CD4-positive, CD25-positive, alpha-beta regulatory T cell (primary cell): Measurements from ENCODE around the gene FAM236B. TPM values are rescaled to one million over a fixed set of nuclear protein-coding genes. Genes with fewer than 3 reads are reported as not detected.
"Not testable (repeated sequence)": the region's sequence is repeated elsewhere in the genome, so short reads cannot be mapped to it uniquely, and the experiment has no call there.

Experiments
- ATAC-seq, 2 donors: fragments of 150-1000 bp; cut with Tn5 transposase; one replicate each; pipeline ENCODE4 v1.10.0; 2021; ENCODE audit warnings: low read depth in 2 of 2, moderate number of reproducible peaks in 2 of 2, moderate library complexity in 1 of 2
- DNase-seq, 3 donors: peaks; one replicate each; pipeline versions ENCODE4 v3.0.0 to v3.0.0-alpha.2; 2012 to 2022; ENCODE audit warnings: mixed read lengths in 1 of 3
- H3K27ac ChIP-seq: one replicate; pipeline ENCODE4 v1.7.0; 2013; ENCODE audit warnings: mild to moderate bottlenecking, low read length; ENCODE audit not compliant: insufficient read depth, poor library complexity, severe bottlenecking
- H3K27me3 ChIP-seq: one replicate; pipeline ENCODE4 v1.7.0; 2013; ENCODE audit warnings: low read length; ENCODE audit not compliant: control insufficient read depth, insufficient read depth
- H3K36me3 ChIP-seq: one replicate; pipeline ENCODE4 v1.7.0; 2013; ENCODE audit warnings: mild to moderate bottlenecking, low read length, moderate library complexity; ENCODE audit not compliant: control insufficient read depth, insufficient read depth
- H3K4me1 ChIP-seq: 2 replicates; pipeline ENCODE4 v1.7.0; 2013; ENCODE audit warnings: mild to moderate bottlenecking, low read length; ENCODE audit not compliant: insufficient read depth, control insufficient read depth, poor library complexity, severe bottlenecking
- H3K4me3 ChIP-seq: one replicate; pipeline ENCODE4 v1.7.0; 2013; ENCODE audit warnings: low read depth, mild to moderate bottlenecking, low read length, moderate library complexity
- H3K9me3 ChIP-seq, 2 experiments: 1 replicate in 1 of 2; 2 replicates in 1 of 2; pipeline ENCODE4 v1.7.0; 2013; ENCODE audit warnings: low read length in 2 of 2, mild to moderate bottlenecking in 1 of 2, moderate library complexity in 1 of 2; ENCODE audit not compliant: control insufficient read depth in 2 of 2
- H3K27ac Mint-ChIP-seq, 3 donors: one replicate each; pipeline ENCODE4 v1.8.0; 2020 to 2022; ENCODE audit warnings: mild to moderate bottlenecking in 3 of 3, mixed read lengths in 3 of 3, moderate library complexity in 2 of 3
- H3K27me3 Mint-ChIP-seq: one replicate; pipeline ENCODE4 v1.8.0; 2022; ENCODE audit warnings: mild to moderate bottlenecking, mixed read lengths
- H3K36me3 Mint-ChIP-seq: one replicate; pipeline ENCODE4 v1.8.0; 2020; ENCODE audit warnings: mixed read lengths
- H3K4me1 Mint-ChIP-seq, 4 donors: one replicate each; pipeline ENCODE4 v1.8.0; 2020 to 2022; ENCODE audit warnings: mixed read lengths in 4 of 4, mild to moderate bottlenecking in 1 of 4
- H3K4me3 Mint-ChIP-seq, 4 donors: one replicate each; pipeline ENCODE4 v1.8.0; 2020 to 2022; ENCODE audit warnings: mild to moderate bottlenecking in 4 of 4, mixed read lengths in 4 of 4, moderate library complexity in 3 of 4
- H3K9me3 Mint-ChIP-seq, 7 donors: one replicate each; pipeline ENCODE4 v1.8.0; 2020 to 2022; ENCODE audit warnings: mixed read lengths in 7 of 7, mild to moderate bottlenecking in 3 of 7, moderate library complexity in 2 of 7
- polyA plus RNA-seq, 4 donors: library from polyadenylated mRNA; unstranded; fragments of 300-500 nt; fragmentation: Illumina TruSeq; gene quantifications; one replicate each; pipeline ENCODE4 v1.2.3, GENCODE V29; 2021
- total RNA-seq: library from RNA; stranded (reverse); gene quantifications from one replicate; pipeline ENCODE4 v1.2.3, GENCODE V29; 2022

The FAM236B gene
- total RNA-seq (not detected), polyA plus RNA-seq (not detected)

DNA sequence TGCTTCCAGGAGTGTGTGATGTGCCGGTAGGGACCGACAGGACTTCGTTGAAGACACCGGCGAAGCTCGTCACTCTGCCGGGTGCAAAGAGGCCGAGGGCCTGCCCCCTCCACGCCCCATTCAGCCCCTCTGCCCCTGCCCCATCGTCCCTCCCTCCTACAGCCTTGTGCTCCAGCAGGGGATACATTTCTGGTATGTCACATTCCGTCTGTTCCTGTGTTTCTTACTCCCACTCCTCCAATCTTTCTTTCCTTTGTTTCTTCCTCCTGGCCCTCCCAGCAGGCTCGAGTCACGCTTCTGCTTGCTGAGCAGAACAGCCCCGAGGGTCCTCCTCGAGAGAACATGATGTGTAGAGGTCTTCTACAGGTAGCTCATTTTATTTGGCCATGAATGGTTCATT is at the start of gene FAM236B:
Gene FAM236B, minus strand, starts transcription at position 101 of the 400 bp plus-strand sequence. Its CDS starts 100 bp downstream, at position 1.
- H3K36me3 ChIP-seq, H3K36me3 Mint-ChIP-seq, H3K4me1 ChIP-seq, DNase-seq, H3K27me3 ChIP-seq, H3K27me3 Mint-ChIP-seq, H3K9me3 ChIP-seq, ATAC-seq, H3K4me3 Mint-ChIP-seq, H3K4me3 ChIP-seq, H3K4me1 Mint-ChIP-seq, H3K27ac Mint-ChIP-seq, H3K9me3 Mint-ChIP-seq, H3K27ac ChIP-seq: not testable (repeated sequence)

DNA sequence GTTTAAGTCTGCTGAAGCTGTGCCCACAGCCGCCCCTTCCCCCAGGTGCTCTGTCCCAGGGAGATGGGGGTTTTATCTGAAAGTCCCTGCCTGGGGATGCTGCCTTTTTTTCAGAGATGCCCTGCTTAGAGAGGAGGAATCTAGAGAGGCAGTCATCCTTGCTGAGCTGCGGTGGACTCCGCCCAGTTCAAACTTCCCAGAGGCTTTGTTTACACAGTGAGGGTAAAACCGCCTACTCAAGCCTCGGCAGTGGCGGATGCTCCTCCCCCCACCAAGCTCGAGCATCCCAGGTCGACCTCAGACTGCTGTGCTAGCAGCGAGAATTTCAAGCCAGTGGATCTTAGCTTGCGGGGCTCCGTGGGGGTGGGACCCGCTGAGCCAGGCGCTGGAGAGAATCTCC is 48.2 kb upstream of the FAM236B start:
- not testable (repeated sequence) for H3K36me3 Mint-ChIP-seq, H3K27ac Mint-ChIP-seq, H3K4me3 ChIP-seq, H3K27me3 ChIP-seq, H3K9me3 Mint-ChIP-seq, H3K4me1 Mint-ChIP-seq, DNase-seq, H3K36me3 ChIP-seq, ATAC-seq, H3K27ac ChIP-seq, H3K9me3 ChIP-seq, H3K4me3 Mint-ChIP-seq, H3K4me1 ChIP-seq, H3K27me3 Mint-ChIP-seq

DNA sequence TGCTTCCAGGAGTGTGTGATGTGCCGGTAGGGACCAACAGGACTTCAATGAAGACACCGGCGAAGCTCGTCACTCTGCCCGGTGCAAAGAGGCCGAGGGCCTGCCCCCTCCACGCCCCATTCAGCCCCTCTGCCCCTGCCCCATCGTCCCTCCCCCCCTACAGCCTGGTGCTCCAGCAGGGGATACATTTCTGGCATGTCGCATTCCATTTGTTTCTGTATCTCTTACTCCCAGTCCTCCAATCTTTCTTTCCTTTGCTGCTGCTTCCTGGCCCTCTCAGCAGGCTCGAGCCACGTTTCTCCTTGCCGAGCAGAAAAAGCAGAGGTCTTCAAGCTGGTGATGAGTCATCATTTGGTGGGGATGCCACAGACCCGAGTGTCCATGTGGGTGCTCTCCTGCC is 25.6 kb upstream of the FAM236B start, which contains the start of gene FAM236D:
Gene FAM236D, minus strand, starts transcription at position 101 of the 400 bp plus-strand sequence. Its CDS starts 100 bp downstream, at position 1.
- H3K27ac ChIP-seq, DNase-seq, H3K4me3 ChIP-seq, H3K27me3 Mint-ChIP-seq, H3K9me3 Mint-ChIP-seq, H3K9me3 ChIP-seq, H3K27me3 ChIP-seq, ATAC-seq, H3K4me1 ChIP-seq, H3K4me1 Mint-ChIP-seq, H3K36me3 Mint-ChIP-seq, H3K4me3 Mint-ChIP-seq, H3K36me3 ChIP-seq, H3K27ac Mint-ChIP-seq: not testable (repeated sequence)

DNA sequence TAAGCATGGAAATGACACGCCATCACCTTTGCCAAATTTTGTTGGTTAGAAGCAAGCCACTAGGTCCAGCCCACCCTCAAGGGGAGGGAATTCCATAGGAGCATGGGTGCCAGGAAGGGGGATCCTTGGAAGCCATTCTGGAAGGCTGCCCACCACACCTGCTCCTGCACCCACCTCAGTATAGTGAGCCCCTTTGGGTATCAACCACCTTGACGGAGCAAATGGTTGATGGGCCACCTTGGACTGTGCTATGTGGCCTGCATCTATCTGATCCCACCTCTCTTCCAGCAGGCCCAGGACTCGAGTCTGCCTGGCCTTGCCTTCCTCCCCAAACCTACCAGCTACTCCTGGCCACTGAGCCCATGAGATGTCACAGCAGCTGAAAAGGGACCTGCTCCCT is 7.9 kb upstream of the FAM236B start:
- H3K4me1 Mint-ChIP-seq, H3K27me3 ChIP-seq, H3K9me3 ChIP-seq, H3K36me3 Mint-ChIP-seq, H3K4me1 ChIP-seq, H3K27ac ChIP-seq, H3K36me3 ChIP-seq, H3K4me3 Mint-ChIP-seq, H3K4me3 ChIP-seq, H3K9me3 Mint-ChIP-seq, H3K27me3 Mint-ChIP-seq, ATAC-seq, DNase-seq, H3K27ac Mint-ChIP-seq: not testable (repeated sequence)

DNA sequence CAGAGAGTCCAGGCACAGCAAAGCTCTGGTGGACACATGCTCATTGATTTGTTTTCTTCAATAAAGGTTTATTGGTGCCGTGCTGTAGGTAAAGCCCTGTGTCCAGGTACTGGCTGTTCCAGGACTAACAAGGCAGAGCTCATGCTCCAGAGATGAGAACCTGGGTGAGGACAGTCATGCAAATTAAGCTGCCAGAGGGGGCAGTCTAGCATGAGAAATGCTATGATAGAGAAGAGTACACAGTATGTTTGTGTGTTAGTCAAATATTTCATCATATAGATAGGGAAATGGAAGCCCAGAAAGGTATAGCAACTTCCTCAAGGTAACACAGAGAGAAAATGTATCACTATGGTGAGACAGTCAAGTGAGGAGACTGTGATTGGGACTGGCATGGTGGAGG is 5.7 kb upstream of the FAM236B start:
- not testable (repeated sequence) for DNase-seq, H3K36me3 ChIP-seq, H3K27me3 Mint-ChIP-seq, H3K4me1 ChIP-seq, H3K27me3 ChIP-seq, H3K27ac ChIP-seq, H3K9me3 ChIP-seq, H3K4me3 Mint-ChIP-seq, H3K36me3 Mint-ChIP-seq, H3K27ac Mint-ChIP-seq, ATAC-seq, H3K4me3 ChIP-seq, H3K9me3 Mint-ChIP-seq, H3K4me1 Mint-ChIP-seq

DNA sequence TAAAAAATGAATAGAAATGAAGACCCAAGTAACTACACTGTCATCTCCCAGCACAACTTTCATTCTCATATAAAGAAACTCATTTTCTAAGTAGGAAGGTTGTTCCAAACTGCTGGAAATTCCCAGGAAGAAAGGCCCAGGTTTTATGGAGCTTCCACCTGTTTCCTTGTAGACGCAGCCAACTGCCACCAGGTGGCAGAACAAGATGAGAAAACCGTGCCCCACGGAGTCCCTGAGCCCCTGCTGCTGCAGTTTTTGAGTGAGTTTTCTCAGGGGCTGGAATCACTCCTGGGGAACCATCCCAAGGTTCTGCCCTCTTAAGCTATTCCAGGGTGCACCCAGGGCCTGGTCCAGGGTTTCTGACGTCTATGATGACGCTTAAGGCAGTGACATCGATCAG is 1.5 kb upstream of the FAM236B start:
- not testable (repeated sequence) for DNase-seq, H3K9me3 ChIP-seq, H3K27ac ChIP-seq, H3K4me1 ChIP-seq, H3K4me3 ChIP-seq, H3K27me3 ChIP-seq, ATAC-seq, H3K9me3 Mint-ChIP-seq, H3K4me1 Mint-ChIP-seq, H3K4me3 Mint-ChIP-seq, H3K36me3 Mint-ChIP-seq, H3K27ac Mint-ChIP-seq, H3K27me3 Mint-ChIP-seq, H3K36me3 ChIP-seq

DNA sequence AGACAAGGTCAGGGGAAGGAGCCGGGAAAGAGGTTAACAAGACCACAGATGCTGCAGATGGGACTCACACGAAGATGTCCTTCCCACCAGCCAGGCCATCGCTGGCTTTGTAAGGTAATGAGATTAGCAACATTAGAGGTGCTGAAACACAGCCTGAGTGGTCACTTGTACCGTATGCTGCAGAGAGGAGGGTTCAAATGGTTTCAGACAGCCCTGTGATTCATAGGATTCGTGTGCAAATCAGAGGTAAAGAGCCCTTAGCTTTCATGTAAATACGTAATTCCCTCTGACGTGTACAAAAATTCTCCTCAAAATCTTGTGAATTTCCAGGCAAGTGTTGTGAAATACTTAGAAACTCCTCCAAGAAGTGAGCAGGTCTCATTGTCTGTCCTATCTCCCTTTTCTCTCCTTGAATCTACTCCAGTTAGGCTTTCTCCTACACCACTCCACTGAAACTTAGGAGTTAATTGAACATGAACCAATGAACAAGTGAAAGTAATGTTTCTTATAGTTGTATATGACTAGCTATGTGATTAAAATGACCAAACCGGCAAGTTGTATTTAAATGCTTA is 991 bp upstream of the FAM236B start:
- not testable (repeated sequence) for ATAC-seq, H3K27ac Mint-ChIP-seq, H3K4me1 ChIP-seq, H3K36me3 Mint-ChIP-seq, H3K36me3 ChIP-seq, H3K9me3 ChIP-seq, H3K4me3 ChIP-seq, H3K27ac ChIP-seq, H3K9me3 Mint-ChIP-seq, H3K27me3 ChIP-seq, H3K4me3 Mint-ChIP-seq, H3K27me3 Mint-ChIP-seq, DNase-seq, H3K4me1 Mint-ChIP-seq

DNA sequence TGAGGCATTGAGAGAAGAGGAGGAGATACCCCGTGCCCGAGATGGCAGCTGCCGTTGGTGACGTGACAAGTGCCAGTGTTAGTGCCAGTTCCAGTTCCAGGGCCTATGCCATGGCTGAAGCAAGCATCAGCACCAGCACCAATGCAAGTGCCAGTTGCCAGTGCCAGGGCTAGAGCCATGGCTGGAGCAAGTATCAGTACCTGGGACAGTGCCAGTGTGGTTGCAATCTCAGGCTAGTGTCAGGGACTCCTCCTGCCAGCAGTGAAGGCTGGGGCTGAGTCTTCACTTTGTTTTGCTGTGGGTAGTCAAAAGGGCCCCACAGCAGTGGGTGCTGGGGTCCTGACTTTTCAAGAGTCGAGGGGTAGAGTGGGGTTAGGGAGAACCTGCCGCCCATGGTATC is 4.3 kb downstream of the FAM236B start:
- H3K9me3 Mint-ChIP-seq, H3K4me3 ChIP-seq, H3K4me1 Mint-ChIP-seq, DNase-seq, H3K36me3 Mint-ChIP-seq, H3K4me3 Mint-ChIP-seq, H3K36me3 ChIP-seq, H3K27ac ChIP-seq, H3K4me1 ChIP-seq, ATAC-seq, H3K27me3 Mint-ChIP-seq, H3K27me3 ChIP-seq, H3K27ac Mint-ChIP-seq, H3K9me3 ChIP-seq: not testable (repeated sequence)
